Measurements from ENCODE around the gene CLASRP. TPM values are rescaled to one million over a fixed set of nuclear protein-coding genes. Genes with fewer than 3 reads are reported as not detected.

CLASRP gene
- polyA plus RNA-seq, 2 of the 4 experiments (the other 2 are of a cell fraction) = 39.0 to 86.4 TPM

DNA sequence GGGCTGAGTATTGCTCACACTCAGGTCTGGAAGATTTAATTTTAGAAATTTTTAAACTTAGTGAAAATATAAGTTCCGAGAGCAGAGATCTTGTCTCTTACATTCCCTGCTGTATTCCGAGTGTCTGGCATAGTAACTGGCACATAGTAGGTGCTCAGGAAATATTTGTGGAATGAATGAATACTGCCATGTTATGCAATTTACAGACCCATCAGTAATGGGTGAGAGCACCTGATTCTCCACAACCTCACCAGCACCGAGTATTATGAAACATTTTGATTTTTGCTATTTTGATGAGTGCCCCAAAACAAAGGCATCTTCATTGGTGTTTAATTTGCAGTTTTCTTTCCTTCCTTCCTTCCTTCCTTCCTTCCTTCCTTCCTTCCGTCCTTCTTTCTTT, 15.8 kb upstream of the CLASRP start:
- Histone ChIP-seq H3K4me3 (no peak overlapping the region), H3K27ac (no peak overlapping the region), H3K4me1 (no peaks in the 10 kb centered on the region), H3K4me2 (no peak overlapping the region), H3K9me3 (no peaks in the 10 kb centered on the region)
- ATAC-seq (no peak), FAIRE-seq (no peak), DNase-seq (ENCODE audit: low read depth in 1 of 2, low spot score in 1 of 2) (no peak)
- ChIA-PET POLR2A (no interaction called here), CTCF (interaction anchor here (0.8 to 2.9 kb wide), 2 partner anchors 37 to 113 kb away, joined by 3 to 14 read pairs; no protein-coding TSS in a partner anchor)
- WGBS (ENCODE audit: missing lambda C conversion rate) = 94% methylated on average over 4 of the region's 4 CpGs
- TF ChIP-seq, protein P1, sequence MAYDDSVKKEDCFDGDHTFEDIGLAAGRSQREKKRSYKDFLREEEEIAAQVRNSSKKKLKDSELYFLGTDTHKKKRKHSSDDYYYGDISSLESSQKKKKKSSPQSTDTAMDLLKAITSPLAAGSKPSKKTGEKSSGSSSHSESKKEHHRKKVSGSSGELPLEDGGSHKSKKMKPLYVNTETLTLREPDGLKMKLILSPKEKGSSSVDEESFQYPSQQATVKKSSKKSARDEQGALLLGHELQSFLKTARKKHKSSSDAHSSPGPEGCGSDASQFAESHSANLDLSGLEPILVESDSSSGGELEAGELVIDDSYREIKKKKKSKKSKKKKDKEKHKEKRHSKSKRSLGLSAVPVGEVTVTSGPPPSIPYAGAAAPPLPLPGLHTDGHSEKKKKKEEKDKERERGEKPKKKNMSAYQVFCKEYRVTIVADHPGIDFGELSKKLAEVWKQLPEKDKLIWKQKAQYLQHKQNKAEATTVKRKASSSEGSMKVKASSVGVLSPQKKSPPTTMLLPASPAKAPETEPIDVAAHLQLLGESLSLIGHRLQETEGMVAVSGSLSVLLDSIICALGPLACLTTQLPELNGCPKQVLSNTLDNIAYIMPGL (CRISPR knock-in tag; IDR thresholded peaks at IDR 0.05; ENCODE audit: borderline replicate concordance) = no peak
- no peak for TF ChIP-seq HOXA7 (CRISPR knock-in tag; IDR thresholded peaks at IDR 0.05)

DNA sequence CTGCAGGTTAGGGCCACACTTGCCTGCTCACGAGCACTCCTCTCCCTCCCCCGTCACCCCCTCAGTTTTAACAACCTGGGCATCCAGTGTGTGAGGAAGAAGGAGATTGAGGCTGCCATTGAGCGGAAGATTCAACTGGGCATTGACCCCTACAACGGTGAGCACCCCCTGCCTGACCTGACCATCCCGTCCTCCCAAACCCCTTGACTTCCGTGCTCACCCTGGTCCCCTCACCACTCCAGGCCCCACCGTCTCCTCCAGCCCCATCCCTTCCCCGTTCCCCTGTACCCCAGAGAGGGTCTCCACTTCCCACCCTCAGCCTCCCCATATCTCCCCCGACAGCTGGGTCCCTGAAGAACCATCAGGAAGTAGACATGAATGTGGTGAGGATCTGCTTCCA, 13.6 kb upstream of the CLASRP start:
- no peak overlapping the region for H3K4me2 ChIP-seq
- ChIA-PET POLR2A (no interaction called here), CTCF (interaction anchor here (0.8 to 4.6 kb wide), 3 partner anchors 9 to 58 kb away, joined by 3 to 27 read pairs (median 4); no protein-coding TSS in a partner anchor)
- TF ChIP-seq RARB (CRISPR knock-in tag; IDR thresholded peaks at IDR 0.05) = no peak
- no peak for TF ChIP-seq SREBF2 (IDR thresholded peaks at IDR 0.05)
- no peak for TF ChIP-seq KDM5A (IDR thresholded peaks at IDR 0.05)
- no peak for TF ChIP-seq HDAC2 (IDR thresholded peaks at IDR 0.05)
- TF ChIP-seq EHMT2 (IDR thresholded peaks at IDR 0.05; ENCODE audit: low read depth) = no peak
- TF ChIP-seq FOSL2 (IDR thresholded peaks at IDR 0.05) = no peak
- TF ChIP-seq FOSL2 (CRISPR knock-in tag; IDR thresholded peaks at IDR 0.05) = no peak
- no peak for TF ChIP-seq RFX5 (IDR thresholded peaks at IDR 0.05)
- no peak for TF ChIP-seq NPAS2 (CRISPR knock-in tag; IDR thresholded peaks at IDR 0.05; ENCODE audit: borderline replicate concordance)
- TF ChIP-seq CHD2 (IDR thresholded peaks at IDR 0.05; ENCODE audit: low read length, partially characterized antibody) = no peak
- no peak for TF ChIP-seq BHLHE40 (IDR thresholded peaks at IDR 0.05; ENCODE audit: low read depth, low read length)
- TF ChIP-seq TP53 (CRISPR knock-in tag; IDR thresholded peaks at IDR 0.05) = no peak
- TF ChIP-seq, protein P2, sequence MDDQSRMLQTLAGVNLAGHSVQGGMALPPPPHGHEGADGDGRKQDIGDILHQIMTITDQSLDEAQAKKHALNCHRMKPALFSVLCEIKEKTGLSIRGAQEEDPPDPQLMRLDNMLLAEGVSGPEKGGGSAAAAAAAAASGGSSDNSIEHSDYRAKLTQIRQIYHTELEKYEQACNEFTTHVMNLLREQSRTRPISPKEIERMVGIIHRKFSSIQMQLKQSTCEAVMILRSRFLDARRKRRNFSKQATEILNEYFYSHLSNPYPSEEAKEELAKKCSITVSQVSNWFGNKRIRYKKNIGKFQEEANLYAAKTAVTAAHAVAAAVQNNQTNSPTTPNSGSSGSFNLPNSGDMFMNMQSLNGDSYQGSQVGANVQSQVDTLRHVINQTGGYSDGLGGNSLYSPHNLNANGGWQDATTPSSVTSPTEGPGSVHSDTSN (IDR thresholded peaks at IDR 0.05) = no peak
- TF ChIP-seq, protein P3, sequence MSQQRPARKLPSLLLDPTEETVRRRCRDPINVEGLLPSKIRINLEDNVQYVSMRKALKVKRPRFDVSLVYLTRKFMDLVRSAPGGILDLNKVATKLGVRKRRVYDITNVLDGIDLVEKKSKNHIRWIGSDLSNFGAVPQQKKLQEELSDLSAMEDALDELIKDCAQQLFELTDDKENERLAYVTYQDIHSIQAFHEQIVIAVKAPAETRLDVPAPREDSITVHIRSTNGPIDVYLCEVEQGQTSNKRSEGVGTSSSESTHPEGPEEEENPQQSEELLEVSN (IDR thresholded peaks at IDR 0.05; ENCODE audit: borderline replicate concordance, low read depth) = no peak
- TF ChIP-seq EHF (CRISPR knock-in tag; IDR thresholded peaks at IDR 0.05) = no peak
- TF ChIP-seq, protein P4, sequence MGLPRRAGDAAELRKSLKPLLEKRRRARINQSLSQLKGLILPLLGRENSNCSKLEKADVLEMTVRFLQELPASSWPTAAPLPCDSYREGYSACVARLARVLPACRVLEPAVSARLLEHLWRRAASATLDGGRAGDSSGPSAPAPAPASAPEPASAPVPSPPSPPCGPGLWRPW (IDR thresholded peaks at IDR 0.05) = no peak
- TF ChIP-seq JUN (IDR thresholded peaks at IDR 0.05) = no peak
- no peak for TF ChIP-seq ZFP36 (IDR thresholded peaks at IDR 0.05; ENCODE audit: borderline replicate concordance, partially characterized antibody)
- H3K4me3 ChIP-seq = no peak overlapping the region
- DNase-seq (ENCODE audit: low read depth in 1 of 2, low spot score in 1 of 2) = no peak
- no peak for FAIRE-seq
- WGBS (ENCODE audit: missing lambda C conversion rate) = 95% methylated on average over 9 of the region's 9 CpGs
- ATAC-seq = peak in 1 of 2 experiments; percentile 27; a peak in 1 of 6 replicates
- H3K4me1 ChIP-seq = no peaks in the 10 kb centered on the region
- H3K27ac ChIP-seq = no peak overlapping the region
- no peaks in the 10 kb centered on the region for H3K9me3 ChIP-seq

DNA sequence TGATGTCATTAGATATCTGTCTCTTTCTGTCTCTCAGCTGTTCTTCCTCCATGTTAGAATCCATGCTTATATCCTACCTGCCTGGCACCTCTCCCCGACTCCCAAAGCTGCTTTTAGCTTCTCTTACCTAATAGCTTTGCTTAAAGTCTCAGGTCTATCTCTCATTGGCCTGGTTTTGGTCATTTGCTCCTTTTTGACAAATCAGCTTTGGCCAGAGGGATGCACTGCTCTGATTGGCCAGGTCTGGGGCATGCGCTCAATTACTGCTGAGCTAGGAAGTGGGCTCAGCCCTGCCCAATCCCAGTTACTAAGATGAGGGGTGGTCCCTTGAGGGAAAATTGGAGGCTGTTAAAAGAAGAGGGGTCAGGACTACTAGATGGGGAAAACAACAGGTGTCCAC, 11.5 kb upstream of the CLASRP start:
- no peak overlapping the region for H3K27ac ChIP-seq
- no peak overlapping the region for H3K4me3 ChIP-seq
- no peak for TF ChIP-seq NPAS2 (CRISPR knock-in tag; IDR thresholded peaks at IDR 0.05; ENCODE audit: borderline replicate concordance)
- TF ChIP-seq, protein P5, sequence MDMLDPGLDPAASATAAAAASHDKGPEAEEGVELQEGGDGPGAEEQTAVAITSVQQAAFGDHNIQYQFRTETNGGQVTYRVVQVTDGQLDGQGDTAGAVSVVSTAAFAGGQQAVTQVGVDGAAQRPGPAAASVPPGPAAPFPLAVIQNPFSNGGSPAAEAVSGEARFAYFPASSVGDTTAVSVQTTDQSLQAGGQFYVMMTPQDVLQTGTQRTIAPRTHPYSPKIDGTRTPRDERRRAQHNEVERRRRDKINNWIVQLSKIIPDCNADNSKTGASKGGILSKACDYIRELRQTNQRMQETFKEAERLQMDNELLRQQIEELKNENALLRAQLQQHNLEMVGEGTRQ (IDR thresholded peaks at IDR 0.05) = peak; percentile 10; the same call in 1 of the 2 replicates
- TF ChIP-seq POLR2AphosphoS2 (conservative IDR thresholded peaks at IDR 0.05; ENCODE audit: low read length) = no peak
- no peak for TF ChIP-seq HEYL (CRISPR knock-in tag; IDR thresholded peaks at IDR 0.05)
- TF ChIP-seq, protein P6, sequence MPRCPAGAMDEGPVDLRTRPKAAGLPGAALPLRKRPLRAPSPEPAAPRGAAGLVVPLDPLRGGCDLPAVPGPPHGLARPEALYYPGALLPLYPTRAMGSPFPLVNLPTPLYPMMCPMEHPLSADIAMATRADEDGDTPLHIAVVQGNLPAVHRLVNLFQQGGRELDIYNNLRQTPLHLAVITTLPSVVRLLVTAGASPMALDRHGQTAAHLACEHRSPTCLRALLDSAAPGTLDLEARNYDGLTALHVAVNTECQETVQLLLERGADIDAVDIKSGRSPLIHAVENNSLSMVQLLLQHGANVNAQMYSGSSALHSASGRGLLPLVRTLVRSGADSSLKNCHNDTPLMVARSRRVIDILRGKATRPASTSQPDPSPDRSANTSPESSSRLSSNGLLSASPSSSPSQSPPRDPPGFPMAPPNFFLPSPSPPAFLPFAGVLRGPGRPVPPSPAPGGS (IDR thresholded peaks at IDR 0.05) = no peak
- TF ChIP-seq JUNB (IDR thresholded peaks at IDR 0.05) = no peak
- no peak for TF ChIP-seq NR3C1 (IDR thresholded peaks at IDR 0.05)
- ATAC-seq (peak; percentile 54 to 65; a peak in 4 of 6 replicates), FAIRE-seq (no peak), DNase-seq (ENCODE audit: low read depth in 1 of 2, low spot score in 1 of 2) (no peak)
- WGBS (ENCODE audit: missing lambda C conversion rate) = 93% methylated on average over 2 of the region's 2 CpGs
- no peaks in the 10 kb centered on the region for H3K4me1 ChIP-seq
- POLR2A ChIA-PET = no interaction called here
- H3K4me2 ChIP-seq = no peak overlapping the region
- peaks cover 3% of the 10 kb centered on the region; the same call in 1 of the 3 replicates for H3K9me3 ChIP-seq
- CTCF ChIA-PET = interaction anchor here (0.8 to 4.6 kb wide), 9 partner anchors 9 to 374 kb away, joined by 3 to 27 read pairs (median 6); partner anchors contain the start of gene CLASRP

Measured in A549 (cell line).